Measurements from ENCODE around the gene PDE8A.

PDE8A gene
- total RNA-seq, result 57.7 to 166 (median 101) reads per million in 18 experiments

GRCh38 chr15:84981711-84982300 lies at the start of gene PDE8A:
Gene PDE8A, plus strand, starts transcription at chr15:84981856. Its CDS starts 307 bp downstream, at chr15:84982163.
- DNase-seq, result peak; percentile 42 to 65

GRCh38 chr15:84934942-84935729 lies 46.5 kb upstream of the PDE8A start:
- no peak for DNase-seq

- peak; percentile 85 to 92 for DNase-seq
These were observed 44.5 kb upstream of the PDE8A start for GRCh38 chr15:84937144-84937543.

- DNase-seq, result no peak
These were observed 42.9 kb upstream of the PDE8A start for GRCh38 chr15:84938726-84939125.

GRCh38 chr15:84940399-84940798 lies 41.3 kb upstream of the PDE8A start:
- no peak for DNase-seq

GRCh38 chr15:84942456-84942855 lies 39.2 kb upstream of the PDE8A start:
- DNase-seq, result no peak

- DNase-seq, result no peak
These were observed 37.3 kb upstream of the PDE8A start for GRCh38 chr15:84944311-84944710.

- DNase-seq, result no peak
These were observed 36.8 kb upstream of the PDE8A start for GRCh38 chr15:84944861-84945260.

- DNase-seq, result no peak
These were observed 34.7 kb upstream of the PDE8A start for GRCh38 chr15:84946772-84947489.

GRCh38 chr15:84947947-84948830 lies 33.5 kb upstream of the PDE8A start:
- DNase-seq, result peak; percentile 33 to 43

- DNase-seq, result no peak
These were observed 32.6 kb upstream of the PDE8A start for GRCh38 chr15:84949043-84949442.

GRCh38 chr15:84949845-84950569 lies 31.6 kb upstream of the PDE8A start:
- no peak for DNase-seq

- DNase-seq, result no peak
These were observed 31.0 kb upstream of the PDE8A start for GRCh38 chr15:84950570-84951111.

- DNase-seq, result no peak
These were observed 29.9 kb upstream of the PDE8A start for GRCh38 chr15:84951736-84952135.

GRCh38 chr15:84953136-84953535 lies 28.5 kb upstream of the PDE8A start:
- no peak for DNase-seq

- DNase-seq, result no peak
These were observed 27.9 kb upstream of the PDE8A start for GRCh38 chr15:84953726-84954125.

- peak; percentile 63 to 75 for DNase-seq
These were observed 26.4 kb upstream of the PDE8A start for GRCh38 chr15:84955089-84955848.

- no peak for DNase-seq
These were observed 25.5 kb upstream of the PDE8A start for GRCh38 chr15:84956199-84956598.

GRCh38 chr15:84960391-84961113 lies 21.1 kb upstream of the PDE8A start:
- DNase-seq, result no peak

- no peak for DNase-seq
These were observed 20.6 kb upstream of the PDE8A start for GRCh38 chr15:84961114-84961452.
